ENCODE results near the gene ZNF532. TPM values are rescaled to one million over a fixed set of nuclear protein-coding genes. Genes with fewer than 3 reads are reported as not detected.
A peak's percentile ranks its signal among the peaks of the same experiment; 100 is the strongest.

ZNF532 gene
- total and polyA plus RNA-seq, 8 donors = 5.7 to 21.2 (median 8.8) TPM

- TF ChIP-seq CTCF (IDR thresholded peaks at IDR 0.05) = no peak
- peak overlapping the region in 1 of 4 donors; percentile 17 for H3K27ac ChIP-seq
- DNase-seq = no peak
- no peaks in the 10 kb centered on the region for H3K36me3 ChIP-seq
- no peak for FAIRE-seq
- ATAC-seq = no peak
- WGBS, 2 donors = 63 to 71% methylated on average over 12 of the region's 12 CpGs
- intact Hi-C loops (cut with DNase I) = no loop called here
- no peak overlapping the region for H3K4me3 ChIP-seq
- H3K9me3 ChIP-seq = no peaks in the 10 kb centered on the region
- peaks cover 0 to 17% (median 5%) of the 10 kb centered on the region in 3 donors for H3K4me1 ChIP-seq
- no peaks in the 10 kb centered on the region for H3K27me3 ChIP-seq
Measured at GRCh38 chr18:58996131-58996641, 131.5 kb downstream of the ZNF532 start.

GRCh38 chr18:58996696-58997095, 132.0 kb downstream of the ZNF532 start:
- no peak for TF ChIP-seq CTCF (IDR thresholded peaks at IDR 0.05)
- H3K27ac ChIP-seq = peak overlapping the region in 1 of 4 donors; percentile 17
- DNase-seq (no peak), FAIRE-seq (no peak), ATAC-seq (no peak)
- 73 to 81% methylated on average over 7 of the region's 7 CpGs for WGBS, 2 donors
- intact Hi-C loops (cut with DNase I) = no loop called here
- H3K9me3 ChIP-seq = no peaks in the 10 kb centered on the region
- H3K4me1 ChIP-seq = peaks cover 0 to 17% (median 5%) of the 10 kb centered on the region in 3 donors
- H3K4me3 ChIP-seq = no peak overlapping the region
- no peaks in the 10 kb centered on the region for H3K36me3 ChIP-seq
- no peaks in the 10 kb centered on the region for H3K27me3 ChIP-seq

- Histone ChIP-seq H3K4me1 (peaks cover 0 to 12% (median 4%) of the 10 kb centered on the region in 3 donors), H3K4me3 (no peak overlapping the region), H3K9me3 (no peaks in the 10 kb centered on the region), H3K27me3 (no peaks in the 10 kb centered on the region), H3K36me3 (no peaks in the 10 kb centered on the region), H3K27ac (peak overlapping the region in 2 of 4 donors; percentile 10 to 47)
- intact Hi-C loops (cut with DNase I) = no loop called here
- DNase-seq (no peak), ATAC-seq (peak in 3 of 4 donors; percentile 19 to 37 (median 32)), FAIRE-seq (peak; percentile 43)
- no peak for TF ChIP-seq CTCF (IDR thresholded peaks at IDR 0.05)
- WGBS, 2 donors = 44 to 56% methylated on average over 4 of the region's 4 CpGs
Measured at GRCh38 chr18:58997811-58998337, 133.2 kb downstream of the ZNF532 start.

GRCh38 chr18:58998401-58999203, 133.9 kb downstream of the ZNF532 start:
- DNase-seq = no peak
- WGBS, 2 donors = 72 to 84% methylated on average over 13 of the region's 13 CpGs
- no peak for FAIRE-seq

More at GRCh38 chr18:58998401-58999203, 133.9 kb downstream of the ZNF532 start:
- no peak for TF ChIP-seq CTCF (IDR thresholded peaks at IDR 0.05)
- intact Hi-C loops (cut with DNase I) = no loop called here
- Histone ChIP-seq H3K27ac (peak overlapping the region in 2 of 4 donors; percentile 10 to 47), H3K36me3 (no peaks in the 10 kb centered on the region), H3K27me3 (no peaks in the 10 kb centered on the region), H3K4me1 (peaks cover 0 to 5% (median 0%) of the 10 kb centered on the region in 3 donors), H3K4me3 (no peak overlapping the region), H3K9me3 (no peaks in the 10 kb centered on the region)
- peak in 3 of 4 donors; percentile 26 to 45 (median 43) for ATAC-seq
